ENCODE results near the gene CCDC191.

CCDC191 gene

DNA sequence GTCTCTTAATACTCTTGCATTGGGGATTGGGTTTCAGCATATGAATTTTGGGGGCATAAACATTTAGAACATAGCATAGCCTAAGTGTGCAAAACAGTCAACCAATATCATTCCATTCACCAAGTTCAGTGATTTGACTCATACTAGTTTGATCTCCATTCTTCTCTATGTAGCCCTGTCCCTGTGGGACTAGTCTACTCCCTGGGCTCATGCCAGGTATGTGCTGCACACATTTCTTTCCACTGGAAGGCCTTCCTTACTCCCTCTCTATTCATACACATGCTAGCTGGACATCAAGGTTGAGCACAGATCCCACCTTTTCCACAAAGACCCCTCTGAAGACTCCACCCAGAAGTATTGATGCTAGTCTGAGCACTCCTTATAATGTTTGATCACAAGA lies 103.4 kb downstream of the CCDC191 start:
- peaks cover 13% of the 10 kb centered on the region for H3K4me1 ChIP-seq (ENCODE audit: control insufficient read depth, insufficient read depth, low read length)
- no peaks in the 10 kb centered on the region for H3K36me3 ChIP-seq (ENCODE audit: insufficient read depth, low read length)
- no peak overlapping the region for H3K4me2 ChIP-seq (ENCODE audit: low read length)
- no peak overlapping the region for H3K4me3 ChIP-seq (ENCODE audit: low read length)
- H3K9me3 ChIP-seq (replicated peaks; ENCODE audit: low read length), result no peaks in the 10 kb centered on the region
- H3K27me3 ChIP-seq (ENCODE audit: control insufficient read depth, insufficient read depth, low read length), result peaks cover 48% of the 10 kb centered on the region
- no peak overlapping the region for H3K9ac ChIP-seq (ENCODE audit: low read depth, low read length)

DNA sequence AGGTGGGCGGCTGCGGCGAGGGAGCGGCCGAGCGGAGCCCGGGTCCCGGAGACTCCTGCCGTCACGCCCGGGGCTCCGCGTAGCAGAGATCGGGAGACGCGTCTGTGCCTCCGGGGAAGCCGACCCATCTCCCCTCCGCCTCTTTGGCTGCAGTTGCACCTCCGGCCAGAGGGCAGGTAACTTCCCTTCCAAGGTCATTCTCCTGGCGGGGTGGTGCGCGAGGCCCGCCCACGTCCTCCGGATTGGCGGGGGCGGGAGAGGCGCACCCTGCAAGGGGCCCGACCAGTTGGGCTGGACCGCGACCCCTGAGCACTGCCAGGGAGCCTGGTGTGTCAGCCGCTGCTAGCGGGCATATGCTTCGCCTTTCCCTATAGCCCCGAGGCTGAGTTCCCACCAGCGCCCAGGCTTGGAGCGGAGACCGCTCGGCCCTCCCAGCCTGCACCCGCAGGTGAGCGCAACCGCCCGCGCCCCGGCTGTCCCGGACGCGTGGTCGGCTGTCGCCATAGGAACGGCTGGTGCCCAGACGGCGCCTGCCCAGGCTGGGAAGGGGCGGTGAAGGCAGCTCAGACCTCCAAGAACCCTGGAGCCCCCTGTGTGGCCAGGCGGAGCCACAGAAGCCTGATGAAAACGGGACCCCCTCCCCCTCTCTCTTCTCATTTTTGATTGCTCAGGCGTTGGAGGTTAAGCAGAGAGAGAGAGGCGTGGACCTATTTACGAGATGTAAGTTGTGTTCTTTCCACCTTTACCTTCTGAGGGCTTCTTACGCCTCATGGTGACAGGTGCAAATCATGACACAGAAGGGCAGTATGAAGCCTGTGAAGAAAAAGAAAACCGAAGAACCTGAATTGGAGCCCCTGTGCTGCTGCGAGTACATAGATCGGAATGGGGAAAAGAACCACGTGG lies 108.1 kb downstream of the CCDC191 start:
- peak overlapping the region; percentile 99 for H3K4me2 ChIP-seq (ENCODE audit: low read length)
- H3K27me3 ChIP-seq (ENCODE audit: control insufficient read depth, insufficient read depth, low read length), result peaks cover 45% of the 10 kb centered on the region
- H3K9me3 ChIP-seq (replicated peaks; ENCODE audit: low read length), result no peaks in the 10 kb centered on the region
- no peaks in the 10 kb centered on the region for H3K36me3 ChIP-seq (ENCODE audit: insufficient read depth, low read length)
- peaks cover 11% of the 10 kb centered on the region for H3K4me1 ChIP-seq (ENCODE audit: control insufficient read depth, insufficient read depth, low read length)
- peak overlapping the region; percentile 83 for H3K4me3 ChIP-seq (ENCODE audit: low read length)
- peak overlapping the region; percentile 70 for H3K9ac ChIP-seq (ENCODE audit: low read depth, low read length)

DNA sequence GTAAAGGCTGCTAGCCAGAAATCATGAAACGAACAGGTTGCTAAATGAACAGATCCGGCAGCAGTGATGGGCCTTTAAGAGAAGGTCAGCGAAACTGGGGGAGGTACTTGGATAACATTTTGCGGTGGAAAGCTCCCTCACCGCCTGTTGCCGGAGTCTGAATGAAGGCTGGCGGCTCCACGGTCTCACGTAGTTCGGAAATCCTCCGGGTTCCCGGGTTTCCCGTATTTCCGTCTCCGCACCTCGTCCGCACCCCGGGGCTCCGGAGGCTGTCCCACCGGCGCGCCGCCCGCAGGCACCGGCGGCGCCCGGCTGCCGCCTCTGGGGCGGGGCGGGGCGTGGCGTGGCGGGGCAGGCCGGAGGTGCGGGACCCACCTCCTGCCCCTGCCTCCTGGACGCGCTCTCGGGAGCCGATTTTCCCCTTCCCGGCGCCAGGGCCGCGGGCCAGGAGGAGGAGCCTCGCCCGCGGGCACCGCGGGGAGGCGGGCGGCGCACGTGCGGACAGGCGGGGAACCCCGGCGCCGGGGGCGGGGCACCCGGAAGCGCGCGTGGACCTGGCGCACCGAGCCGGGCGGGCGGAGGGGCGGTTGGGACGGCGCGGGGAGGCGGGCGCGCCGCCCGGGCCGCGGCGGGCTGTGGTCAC lies 108.8 kb downstream of the CCDC191 start, which contains the start of gene ZDHHC23:
TSS of gene ZDHHC23 (plus strand) at position 642 of the 643 bp plus-strand sequence. CDS start 790 bp downstream, outside the sequence.
- H3K4me2 ChIP-seq (ENCODE audit: low read length), result peak within 1 kb of the TSS; percentile 99
- no peaks in the 10 kb centered on the region for H3K36me3 ChIP-seq (ENCODE audit: insufficient read depth, low read length)
- peaks cover 45% of the 10 kb centered on the region for H3K27me3 ChIP-seq (ENCODE audit: control insufficient read depth, insufficient read depth, low read length)
- H3K4me3 ChIP-seq (ENCODE audit: low read length), result peak within 1 kb of the TSS; percentile 83
- H3K9ac ChIP-seq (ENCODE audit: low read depth, low read length), result peak within 1 kb of the TSS; percentile 70
- H3K4me1 ChIP-seq (ENCODE audit: control insufficient read depth, insufficient read depth, low read length), result peaks cover 11% of the 10 kb centered on the region
- H3K9me3 ChIP-seq (replicated peaks; ENCODE audit: low read length), result no peaks in the 10 kb centered on the region

- H3K36me3 ChIP-seq (ENCODE audit: insufficient read depth, low read length), result no peaks in the 10 kb centered on the region
- peaks cover 11% of the 10 kb centered on the region for H3K4me1 ChIP-seq (ENCODE audit: control insufficient read depth, insufficient read depth, low read length)
- H3K27me3 ChIP-seq (ENCODE audit: control insufficient read depth, insufficient read depth, low read length), result peaks cover 40% of the 10 kb centered on the region
- H3K4me3 ChIP-seq (ENCODE audit: low read length), result peak overlapping the region; percentile 83
- H3K4me2 ChIP-seq (ENCODE audit: low read length), result peak overlapping the region; percentile 99
- H3K9me3 ChIP-seq (replicated peaks; ENCODE audit: low read length), result no peaks in the 10 kb centered on the region
- H3K9ac ChIP-seq (ENCODE audit: low read depth, low read length), result no peak overlapping the region
Measured at GRCh38 chr3:113946831-113947230, 109.5 kb downstream of the CCDC191 start.

- no peaks in the 10 kb centered on the region for H3K9me3 ChIP-seq (replicated peaks; ENCODE audit: low read length)
- no peak overlapping the region for H3K4me2 ChIP-seq (ENCODE audit: low read length)
- no peaks in the 10 kb centered on the region for H3K27me3 ChIP-seq (ENCODE audit: control insufficient read depth, insufficient read depth, low read length)
- H3K4me3 ChIP-seq (ENCODE audit: low read length), result no peak overlapping the region
- no peaks in the 10 kb centered on the region for H3K36me3 ChIP-seq (ENCODE audit: insufficient read depth, low read length)
- no peak overlapping the region for H3K9ac ChIP-seq (ENCODE audit: low read depth, low read length)
- H3K4me1 ChIP-seq (ENCODE audit: control insufficient read depth, insufficient read depth, low read length), result no peaks in the 10 kb centered on the region
Measured at GRCh38 chr3:113927556-113927955, 128.8 kb downstream of the CCDC191 start.

DNA sequence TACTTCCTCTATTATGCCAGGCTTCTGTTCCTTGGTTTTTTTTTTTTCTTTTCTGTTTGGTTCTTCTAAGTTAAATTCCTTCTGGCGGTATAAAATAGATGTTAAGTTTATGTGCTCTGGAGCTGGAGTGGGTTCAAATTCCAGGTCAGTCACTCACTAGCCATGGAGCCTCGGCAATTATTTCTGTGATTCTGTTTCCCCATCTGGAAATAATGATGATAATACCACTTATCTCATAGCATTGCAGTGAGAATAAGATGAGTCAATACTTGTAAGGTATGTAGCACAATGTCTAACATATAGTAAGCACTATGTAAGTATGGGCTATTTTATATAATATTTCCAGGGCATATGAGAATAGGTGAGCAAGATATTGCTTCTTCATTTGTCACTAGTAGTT lies 141.7 kb downstream of the CCDC191 start:
- Histone ChIP-seq H3K4me2 (ENCODE audit: low read length) (no peak overlapping the region), H3K36me3 (ENCODE audit: insufficient read depth, low read length) (no peaks in the 10 kb centered on the region), H3K9me3 (replicated peaks; ENCODE audit: low read length) (no peaks in the 10 kb centered on the region), H3K9ac (ENCODE audit: low read depth, low read length) (no peak overlapping the region), H3K4me3 (ENCODE audit: low read length) (no peak overlapping the region), H3K27me3 (ENCODE audit: control insufficient read depth, insufficient read depth, low read length) (no peaks in the 10 kb centered on the region), H3K4me1 (ENCODE audit: control insufficient read depth, insufficient read depth, low read length) (peaks cover 7% of the 10 kb centered on the region)

All from skeletal muscle satellite cell (primary cell).